ENCODE measurements around the gene NPIPB8. TPM values are rescaled to one million over a fixed set of nuclear protein-coding genes. Genes with fewer than 3 reads are reported as not detected.

The NPIPB8 gene
- total and polyA plus RNA-seq, 2 of the 13 experiments (the other 11 are each of a cell fraction or from before 2014, with no cell fraction given), result 0.49 to 2.3 TPM

DNA sequence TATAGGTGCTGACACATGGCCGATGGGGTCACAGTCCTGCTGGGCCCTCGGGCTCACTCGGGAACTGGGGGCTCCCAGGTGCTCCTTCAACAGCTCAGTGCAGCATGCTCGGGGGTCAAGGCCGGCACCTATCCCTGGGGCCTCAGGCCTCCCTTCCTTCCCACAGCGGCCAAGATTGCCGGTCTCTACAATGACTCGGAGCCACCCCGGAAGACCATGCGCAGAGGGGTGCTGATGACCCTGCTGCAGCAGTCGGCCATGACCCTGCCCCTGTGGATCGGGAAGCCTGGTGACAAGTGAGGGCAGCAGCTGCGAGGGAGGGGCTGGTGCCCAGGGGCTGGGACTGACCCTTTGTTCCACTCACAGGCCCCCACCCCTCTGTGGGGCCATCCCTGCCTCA is 47.9 kb upstream of the NPIPB8 start:
- H3K36me3 ChIP-seq (replicated peaks in 1 of 2; ENCODE audit: control insufficient read depth in 1 of 2, insufficient read depth in 2 of 2, low read length in 2 of 2), result peaks cover 27 to 54% of the 10 kb centered on the region in 2 experiments
- H3K4me3 ChIP-seq (replicated peaks in 1 of 3; ENCODE audit: insufficient read depth in 1 of 3, low read depth in 2 of 3, low read length in 3 of 3), result no peak overlapping the region
- H3K4me1 ChIP-seq (ENCODE audit: insufficient read depth, low read length), result peaks cover 12% of the 10 kb centered on the region
- ATAC-seq (peak; percentile 5; the same call in 2 of the 3 replicates), DNase-seq (ENCODE audit: low spot score) (no peak), FAIRE-seq (no peak)
- H3K4me2 ChIP-seq (ENCODE audit: low read depth, low read length), result no peak overlapping the region
- H3K27me3 ChIP-seq (ENCODE audit: control insufficient read depth in 1 of 2, insufficient read depth in 2 of 2, low read length in 2 of 2), result no peaks in the 10 kb centered on the region
- no peak overlapping the region for H3K27ac ChIP-seq (ENCODE audit: extremely low read length, insufficient read depth, low read length)
- intact Hi-C loops (cut with micrococcal nuclease; ENCODE audit: unreplicated experiment) (no loop called here), in situ Hi-C loops (cut with HindIII; ENCODE audit: extremely low pct_ligation_motif_present, low pct_unique_long_range_greater_than_20kb) (no loop called here)
- no peak overlapping the region for H2AFZ ChIP-seq (ENCODE audit: low read length)
- TF ChIP-seq SMAD3 (CRISPR knock-in tag; IDR thresholded peaks at IDR 0.05) (no peak), AGO1 (IDR thresholded peaks at IDR 0.05; ENCODE audit: low read depth, low read length, poor library complexity, severe bottlenecking) (peak; percentile 36), RBFOX2 (IDR thresholded peaks at IDR 0.05; ENCODE audit: low read depth, low read length) (peak; percentile 58; the same call in 1 of the 2 replicates), NAIF1 (CRISPR knock-in tag; IDR thresholded peaks at IDR 0.05; ENCODE audit: borderline replicate concordance) (no peak)
- TF ChIP-seq, protein P1, sequence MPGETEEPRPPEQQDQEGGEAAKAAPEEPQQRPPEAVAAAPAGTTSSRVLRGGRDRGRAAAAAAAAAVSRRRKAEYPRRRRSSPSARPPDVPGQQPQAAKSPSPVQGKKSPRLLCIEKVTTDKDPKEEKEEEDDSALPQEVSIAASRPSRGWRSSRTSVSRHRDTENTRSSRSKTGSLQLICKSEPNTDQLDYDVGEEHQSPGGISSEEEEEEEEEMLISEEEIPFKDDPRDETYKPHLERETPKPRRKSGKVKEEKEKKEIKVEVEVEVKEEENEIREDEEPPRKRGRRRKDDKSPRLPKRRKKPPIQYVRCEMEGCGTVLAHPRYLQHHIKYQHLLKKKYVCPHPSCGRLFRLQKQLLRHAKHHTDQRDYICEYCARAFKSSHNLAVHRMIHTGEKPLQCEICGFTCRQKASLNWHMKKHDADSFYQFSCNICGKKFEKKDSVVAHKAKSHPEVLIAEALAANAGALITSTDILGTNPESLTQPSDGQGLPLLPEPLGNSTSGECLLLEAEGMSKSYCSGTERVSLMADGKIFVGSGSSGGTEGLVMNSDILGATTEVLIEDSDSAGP (CRISPR knock-in tag; IDR thresholded peaks at IDR 0.05; ENCODE audit: borderline replicate concordance), result 0 out of 2 replicates have a peak, but pooled peaks have one; percentile 17
- H3K79me2 ChIP-seq (ENCODE audit: insufficient read depth, low read length), result no peaks in the 10 kb centered on the region
- BruUV-seq (replicated peaks), result no TSS peak
- no peak overlapping the region for H3K9ac ChIP-seq (ENCODE audit: insufficient read depth, low read depth, low read length)
- H3K9me3 ChIP-seq (ENCODE audit: low read length), result no peaks in the 10 kb centered on the region
- ChIA-PET POLR2A (no interaction called here), CTCF (ENCODE audit: low intra/inter-chr PET ratio, low total read pairs) (no interaction called here)
- 96% methylated on average over 13 of the region's 13 CpGs for WGBS (ENCODE audit: low lambda C conversion rate)
- no peaks in the 10 kb centered on the region; the same call in 1 of the 2 replicates for H4K20me1 ChIP-seq (ENCODE audit: insufficient read depth, low read length)

All from HepG2 (cell line).